ENCODE results near the gene TSPAN14.

GRCh38 chr10:80405626-80406025, 48.5 kb upstream of the TSPAN14 start:
- TF ChIP-seq CTCF (IDR thresholded peaks at IDR 0.05) (no peak), POLR2A (IDR thresholded peaks at IDR 0.05; ENCODE audit: low read depth) (no peak)

All from esophagus muscularis mucosa (tissue), 3 donors.